Esophagus squamous epithelium (tissue), 4 donors: ENCODE data around the gene CCDC106.

Source experiments
- CTCF ChIP-seq, 6 experiments: fragments of 450-650 bp in 4 of 6; fragments of 200-600 bp in 2 of 6; sonication (generic) in 2 of 6; IDR thresholded peaks; one replicate each; pipeline ENCODE4 v1.5.1; 2016 to 2019; ENCODE audit warnings: antibody characterized with exemption in 6 of 6, mild to moderate bottlenecking in 4 of 6, moderate library complexity in 4 of 6
- POLR2A ChIP-seq, 4 donors: fragments of 450-650 bp; IDR thresholded peaks; one replicate each; pipeline ENCODE4 v1.6.1; 2017; ENCODE audit warnings: antibody characterized with exemption in 4 of 4, mild to moderate bottlenecking in 4 of 4, moderate library complexity in 3 of 4

GRCh38 chr19:55637534-55637933 lies 10.5 kb upstream of the CCDC106 start:
- TF ChIP-seq CTCF (IDR thresholded peaks at IDR 0.05) (no peak), POLR2A (IDR thresholded peaks at IDR 0.05) (no peak)
